Activated naive CD4-positive, alpha-beta T cell (primary cell): ENCODE measurements around the gene PLTP.
"Not testable (repeated sequence)": the region's sequence is repeated elsewhere in the genome, so short reads cannot be mapped to it uniquely, and the experiment has no call there.

Experiments
- DNase-seq, 4 experiments: peaks; one replicate each; lab custom pipeline; 2025; lab: John Stamatoyannopoulos, UW

Gene PLTP

GRCh38 chr20:45874104-45874481 lies 37.9 kb downstream of the PLTP start:
- DNase-seq, result not testable (repeated sequence)

GRCh38 chr20:45873409-45874103 lies 38.4 kb downstream of the PLTP start:
- no peak for DNase-seq

GRCh38 chr20:45872626-45873025 lies 39.3 kb downstream of the PLTP start:
- DNase-seq, result no peak

GRCh38 chr20:45867819-45868176 lies 44.2 kb downstream of the PLTP start:
- no peak for DNase-seq

DNA sequence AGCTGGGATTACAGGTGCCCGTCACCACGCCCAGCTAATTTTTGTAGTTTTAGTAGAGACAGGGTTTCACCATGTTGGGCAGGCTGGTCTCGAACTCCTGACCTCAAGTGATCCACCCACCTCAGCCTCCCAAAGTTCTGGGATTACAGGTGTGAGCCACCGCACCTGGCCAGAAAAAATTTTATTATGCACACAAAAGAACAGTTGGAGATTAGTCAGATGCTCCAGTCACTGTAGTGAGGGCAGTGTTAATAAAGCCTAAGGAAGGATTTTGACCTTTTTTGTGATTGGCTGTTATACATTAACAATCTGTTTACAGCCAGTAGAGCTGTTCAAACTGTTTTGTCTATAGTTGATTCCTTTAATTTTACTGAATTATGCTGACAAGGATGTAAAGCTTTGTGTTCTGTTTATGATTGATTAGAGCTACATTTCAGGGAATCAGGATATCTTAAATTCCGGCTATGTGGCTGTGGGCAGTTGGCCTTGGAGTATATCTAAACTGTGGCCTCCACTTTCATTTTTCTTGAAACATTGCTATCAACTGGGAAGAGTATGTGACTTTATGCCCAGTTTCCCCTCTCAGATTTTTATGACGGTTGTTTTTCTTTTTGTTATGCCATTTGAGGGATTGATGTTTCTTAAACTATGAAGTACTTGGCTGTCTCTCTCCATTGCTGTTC lies 44.7 kb downstream of the PLTP start:
- no peak for DNase-seq

GRCh38 chr20:45866454-45866853 lies 45.5 kb downstream of the PLTP start:
- DNase-seq, result no peak

GRCh38 chr20:45863543-45864470 lies 48.1 kb downstream of the PLTP start:
- no peak for DNase-seq

GRCh38 chr20:45861221-45862075 lies 50.5 kb downstream of the PLTP start:
- DNase-seq, result no peak

- DNase-seq, result no peak
Observed at GRCh38 chr20:45860560-45861220, 51.3 kb downstream of the PLTP start.

- no peak for DNase-seq
Observed at GRCh38 chr20:45859916-45860315, 52.0 kb downstream of the PLTP start.

DNA sequence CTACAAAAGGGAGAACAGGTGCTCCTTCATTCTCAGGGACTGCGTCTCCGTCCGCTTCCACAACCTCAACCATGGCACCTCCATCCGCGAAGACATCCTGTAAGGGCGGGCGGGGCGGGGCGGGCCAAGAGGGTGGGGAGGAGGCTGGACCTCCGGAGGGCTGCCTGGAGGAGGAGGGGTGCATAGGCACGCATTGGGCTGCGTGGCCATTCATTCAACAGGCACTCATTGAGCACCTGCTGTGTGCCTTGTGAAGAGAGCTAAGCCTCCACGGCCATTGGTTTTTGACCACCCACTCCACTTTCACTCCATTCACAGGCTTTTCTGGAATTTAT lies 54.1 kb downstream of the PLTP start:
- DNase-seq, result peak in 2 of 4 experiments; percentile 32 to 46

- DNase-seq, result peak; percentile 44 to 74 (median 66)
Observed at GRCh38 chr20:45857114-45857881, 54.7 kb downstream of the PLTP start, which contains the start of the genes ACOT8 and ZSWIM3. TSS of gene ACOT8 (minus strand) at chr20:45857392. CDS start at chr20:45857315, 77 bp downstream. TSS of gene ZSWIM3 (plus strand) at chr20:45857614. CDS start at chr20:45857826, 212 bp downstream.

GRCh38 chr20:45853484-45853883 lies 58.5 kb downstream of the PLTP start:
- no peak for DNase-seq

DNA sequence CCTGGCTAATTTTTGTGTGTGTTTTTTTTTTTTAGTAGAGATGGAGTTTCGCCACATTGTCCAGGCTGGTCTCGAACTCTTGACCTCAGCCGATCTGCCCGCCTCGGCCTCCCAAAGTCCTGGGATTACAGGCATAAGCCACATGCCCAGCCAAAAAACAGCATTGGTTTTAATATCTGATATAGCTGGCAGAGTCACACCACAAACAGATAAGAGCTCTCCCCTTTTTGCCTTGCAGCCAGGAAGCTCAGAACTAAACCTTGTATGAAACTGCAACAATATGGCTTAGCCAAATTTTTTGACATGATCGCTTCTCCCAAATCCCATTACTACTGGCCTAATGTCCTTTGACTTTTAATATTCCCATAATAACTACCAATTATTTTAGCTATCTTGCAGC lies 59.6 kb downstream of the PLTP start:
- no peak for DNase-seq

DNA sequence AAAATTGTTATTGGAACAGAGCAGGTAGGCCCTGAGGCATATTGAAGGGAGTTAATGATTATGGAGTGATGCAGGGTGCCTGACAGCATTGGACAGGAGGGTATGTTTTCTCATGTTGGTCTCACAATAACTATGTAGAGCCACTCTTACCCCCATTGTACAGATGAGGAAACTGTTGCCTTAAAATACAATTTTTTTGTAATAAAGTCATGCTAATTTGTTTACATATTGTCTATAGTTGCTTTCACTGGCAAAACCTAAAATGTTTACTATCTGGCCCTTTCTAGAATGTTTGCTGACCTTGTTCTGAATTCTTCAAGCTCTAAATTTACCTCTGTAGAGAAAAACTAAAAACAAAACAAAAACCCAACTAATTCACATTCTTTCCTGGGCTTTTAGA lies 60.5 kb downstream of the PLTP start:
- DNase-seq, result no peak

DNA sequence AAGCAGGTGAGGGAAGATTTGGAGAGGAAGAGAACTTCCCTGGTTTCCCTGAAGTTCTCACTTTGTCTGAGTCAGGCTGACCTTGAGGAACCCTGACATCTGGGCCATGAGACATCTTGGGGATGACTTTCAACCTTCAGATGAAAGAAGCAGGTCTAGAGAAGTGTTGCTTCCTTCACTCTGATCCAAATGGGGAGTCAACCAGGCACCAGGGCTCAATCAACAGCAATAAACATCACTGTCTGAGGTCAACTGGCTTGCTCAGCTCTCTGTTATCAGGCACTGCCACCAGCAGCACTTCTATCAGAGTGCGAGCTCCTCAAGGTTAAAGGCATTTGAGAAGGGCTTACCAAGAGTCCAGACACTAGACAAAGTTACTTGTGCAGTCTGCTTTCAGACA lies 61.0 kb downstream of the PLTP start:
- DNase-seq, result no peak

- DNase-seq, result no peak
Observed at GRCh38 chr20:45850238-45850637, 61.7 kb downstream of the PLTP start.

DNA sequence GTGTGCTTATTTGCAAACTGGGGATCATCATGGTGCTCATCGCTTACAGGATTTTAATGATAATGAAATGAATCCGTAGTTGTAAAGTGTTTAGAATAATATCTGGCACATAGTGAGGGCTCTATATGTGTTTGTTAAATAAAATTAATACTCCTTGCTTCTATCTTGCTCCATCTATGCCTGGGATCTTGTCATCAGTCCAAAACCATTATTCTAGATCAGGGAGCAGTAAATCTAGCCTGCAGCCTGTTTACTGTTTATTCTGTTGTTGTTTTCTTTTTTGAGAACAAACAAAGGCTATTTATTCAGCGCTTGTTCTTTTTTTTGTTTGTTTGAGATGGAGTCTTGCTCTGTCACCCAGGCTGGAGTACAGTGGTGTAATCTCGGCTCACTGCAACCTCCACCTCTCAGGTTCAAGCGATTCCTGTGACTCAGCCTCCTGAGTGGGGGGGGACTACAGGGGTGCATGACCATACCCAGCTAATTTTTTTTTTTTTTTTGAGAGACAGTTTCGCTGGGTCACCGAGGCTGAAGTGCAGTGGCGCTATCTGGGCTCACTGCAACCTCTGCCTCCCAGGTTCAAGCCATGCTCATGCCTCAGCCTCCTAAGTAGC lies 62.9 kb downstream of the PLTP start:
- DNase-seq, result no peak
